ENCODE measurements around the gene ASIC1. TPM values are rescaled to one million over a fixed set of nuclear protein-coding genes. Genes with fewer than 3 reads are reported as not detected.
A peak's percentile ranks its signal among the peaks of the same experiment; 100 is the strongest.

Gene ASIC1
- total and polyA plus RNA-seq, 2 of the 13 experiments (the other 11 are each of a cell fraction or from before 2014, with no cell fraction given) = 0.44 to 1.5 TPM

- CTCF ChIA-PET (ENCODE audit: low intra/inter-chr PET ratio, low total read pairs) = no interaction called here
- TF ChIP-seq NONO (IDR thresholded peaks at IDR 0.05) = no peak
- no peak for TF ChIP-seq NONO (CRISPR knock-in tag; conservative IDR thresholded peaks at IDR 0.05)
- TF ChIP-seq ZFX (CRISPR knock-in tag; IDR thresholded peaks at IDR 0.05; ENCODE audit: low read depth) = peak; percentile 3; the same call in 1 of the 2 replicates
- Histone ChIP-seq H3K4me3 (replicated peaks in 1 of 3; ENCODE audit: insufficient read depth in 1 of 3, low read depth in 2 of 3, low read length in 3 of 3) (no peak overlapping the region; a peak in 1 of 6 replicates), H4K20me1 (ENCODE audit: insufficient read depth, low read length) (no peaks in the 10 kb centered on the region), H3K4me2 (ENCODE audit: low read depth, low read length) (peak overlapping the region; percentile 90), H3K9me3 (ENCODE audit: low read length) (no peaks in the 10 kb centered on the region), H3K4me1 (ENCODE audit: insufficient read depth, low read length) (peaks cover 22% of the 10 kb centered on the region), H2AFZ (ENCODE audit: low read length) (no peak overlapping the region), H3K27me3 (ENCODE audit: control insufficient read depth in 1 of 2, insufficient read depth in 2 of 2, low read length in 2 of 2) (peaks cover 1 to 55% of the 10 kb centered on the region in 2 experiments; a peak in 4 of 5 replicates), H3K27ac (ENCODE audit: extremely low read length, insufficient read depth, low read length) (no peak overlapping the region), H3K9ac (ENCODE audit: insufficient read depth, low read depth, low read length) (no peak overlapping the region), H3K36me3 (replicated peaks in 1 of 2; ENCODE audit: control insufficient read depth in 1 of 2, insufficient read depth in 2 of 2, low read length in 2 of 2) (no peaks in the 10 kb centered on the region), H3K79me2 (ENCODE audit: insufficient read depth, low read length) (no peaks in the 10 kb centered on the region)
- DNase-seq (ENCODE audit: low spot score) (no peak), FAIRE-seq (no peak), ATAC-seq (no peak)
- POLR2A ChIA-PET = no interaction called here
- in situ Hi-C loops (cut with HindIII; ENCODE audit: extremely low pct_ligation_motif_present, low pct_unique_long_range_greater_than_20kb) (loop anchor here (10.0 kb wide), 1 partner anchor 185 kb away; no protein-coding TSS in a partner anchor), intact Hi-C loops (cut with micrococcal nuclease; ENCODE audit: unreplicated experiment) (no loop called here)
- 43% methylated on average over 3 of the region's 3 CpGs for WGBS (ENCODE audit: low lambda C conversion rate)
- BruUV-seq (replicated peaks) = no TSS peak
Observed at GRCh38 chr12:50049254-50050118, 7.9 kb upstream of the ASIC1 start.

DNA sequence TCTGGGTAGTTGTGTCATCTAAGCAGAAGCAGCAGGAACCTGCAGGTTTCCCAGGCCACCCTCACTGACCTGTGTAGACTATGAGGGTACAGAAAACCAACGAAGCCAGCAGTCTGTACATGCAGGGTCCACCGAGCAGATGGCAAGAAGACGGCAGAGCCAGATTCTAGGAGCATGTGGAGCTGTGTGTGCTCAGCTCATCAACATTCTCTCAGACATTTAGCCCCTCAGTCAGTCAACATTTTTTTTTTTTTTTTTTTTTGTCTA, 7.3 kb upstream of the ASIC1 start:
- no peak for FAIRE-seq
- BruUV-seq (replicated peaks) = no TSS peak
- no peaks in the 10 kb centered on the region for H3K79me2 ChIP-seq (ENCODE audit: insufficient read depth, low read length)
- POLR2A ChIA-PET = no interaction called here
- no peak overlapping the region for H2AFZ ChIP-seq (ENCODE audit: low read length)
- H3K27me3 ChIP-seq (ENCODE audit: control insufficient read depth in 1 of 2, insufficient read depth in 2 of 2, low read length in 2 of 2) = peaks cover 1 to 55% of the 10 kb centered on the region in 2 experiments; a peak in 4 of 5 replicates
- H3K9me3 ChIP-seq (ENCODE audit: low read length) = no peaks in the 10 kb centered on the region
- ATAC-seq = peak; percentile 11; the same call in 2 of the 3 replicates
- intact Hi-C loops (cut with micrococcal nuclease; ENCODE audit: unreplicated experiment) (no loop called here), in situ Hi-C loops (cut with HindIII; ENCODE audit: extremely low pct_ligation_motif_present, low pct_unique_long_range_greater_than_20kb) (loop anchor here (10.0 kb wide), 1 partner anchor 185 kb away; no protein-coding TSS in a partner anchor)
- H4K20me1 ChIP-seq (ENCODE audit: insufficient read depth, low read length) = no peaks in the 10 kb centered on the region
- CTCF ChIA-PET (ENCODE audit: low intra/inter-chr PET ratio, low total read pairs) = no interaction called here
- H3K4me3 ChIP-seq (replicated peaks in 1 of 3; ENCODE audit: insufficient read depth in 1 of 3, low read depth in 2 of 3, low read length in 3 of 3) = peak overlapping the region in 2 of 3 experiments; percentile 59 to 66; a peak in 3 of 6 replicates
- WGBS (ENCODE audit: low lambda C conversion rate) = 53% methylated on average over 3 of the region's 3 CpGs
- DNase-seq (ENCODE audit: low spot score) = no peak
- peaks cover 22% of the 10 kb centered on the region for H3K4me1 ChIP-seq (ENCODE audit: insufficient read depth, low read length)
- H3K36me3 ChIP-seq (replicated peaks in 1 of 2; ENCODE audit: control insufficient read depth in 1 of 2, insufficient read depth in 2 of 2, low read length in 2 of 2) = no peaks in the 10 kb centered on the region
- H3K9ac ChIP-seq (ENCODE audit: insufficient read depth, low read depth, low read length) = no peak overlapping the region
- H3K27ac ChIP-seq (ENCODE audit: extremely low read length, insufficient read depth, low read length) = no peak overlapping the region
- H3K4me2 ChIP-seq (ENCODE audit: low read depth, low read length) = peak overlapping the region; percentile 90
- TF ChIP-seq ZNF256 (CRISPR knock-in tag; conservative IDR thresholded peaks at IDR 0.05) (no peak), ZBTB20 (CRISPR knock-in tag; IDR thresholded peaks at IDR 0.05; ENCODE audit: borderline replicate concordance, low read depth) (no peak), UBTF (CRISPR knock-in tag; IDR thresholded peaks at IDR 0.05) (no peak), ZNF772 (CRISPR knock-in tag; IDR thresholded peaks at IDR 0.05) (no peak)
- TF ChIP-seq, protein P1, sequence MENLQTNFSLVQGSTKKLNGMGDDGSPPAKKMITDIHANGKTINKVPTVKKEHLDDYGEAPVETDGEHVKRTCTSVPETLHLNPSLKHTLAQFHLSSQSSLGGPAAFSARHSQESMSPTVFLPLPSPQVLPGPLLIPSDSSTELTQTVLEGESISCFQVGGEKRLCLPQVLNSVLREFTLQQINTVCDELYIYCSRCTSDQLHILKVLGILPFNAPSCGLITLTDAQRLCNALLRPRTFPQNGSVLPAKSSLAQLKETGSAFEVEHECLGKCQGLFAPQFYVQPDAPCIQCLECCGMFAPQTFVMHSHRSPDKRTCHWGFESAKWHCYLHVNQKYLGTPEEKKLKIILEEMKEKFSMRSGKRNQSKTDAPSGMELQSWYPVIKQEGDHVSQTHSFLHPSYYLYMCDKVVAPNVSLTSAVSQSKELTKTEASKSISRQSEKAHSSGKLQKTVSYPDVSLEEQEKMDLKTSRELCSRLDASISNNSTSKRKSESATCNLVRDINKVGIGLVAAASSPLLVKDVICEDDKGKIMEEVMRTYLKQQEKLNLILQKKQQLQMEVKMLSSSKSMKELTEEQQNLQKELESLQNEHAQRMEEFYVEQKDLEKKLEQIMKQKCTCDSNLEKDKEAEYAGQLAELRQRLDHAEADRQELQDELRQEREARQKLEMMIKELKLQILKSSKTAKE (CRISPR knock-in tag; IDR thresholded peaks at IDR 0.05; ENCODE audit: borderline replicate concordance) = no peak

All from HepG2 (cell line).